ENCODE measurements around the gene CLSTN2.

Gene CLSTN2

GRCh38 chr3:139940622-139941021, 5.6 kb downstream of the CLSTN2 start:
- TF ChIP-seq CTCF (IDR thresholded peaks at IDR 0.05; ENCODE audit: insufficient read depth, low read depth, low read length, missing control alignments), result no peak
- no peak overlapping the region for H3K4me3 ChIP-seq (ENCODE audit: low read depth, low read length)
- no peak for DNase-seq (ENCODE audit: low read depth)

GRCh38 chr3:139941580-139941979, 6.6 kb downstream of the CLSTN2 start:
- no peak overlapping the region for H3K4me3 ChIP-seq (ENCODE audit: low read depth, low read length)
- no peak for TF ChIP-seq CTCF (IDR thresholded peaks at IDR 0.05; ENCODE audit: insufficient read depth, low read depth, low read length, missing control alignments)
- DNase-seq (ENCODE audit: low read depth), result no peak

GRCh38 chr3:139944256-139944910, 9.4 kb downstream of the CLSTN2 start:
- no peak for TF ChIP-seq CTCF (IDR thresholded peaks at IDR 0.05; ENCODE audit: insufficient read depth, low read depth, low read length, missing control alignments)
- no peak for DNase-seq (ENCODE audit: low read depth)
- no peak overlapping the region for H3K4me3 ChIP-seq (ENCODE audit: low read depth, low read length)

DNA sequence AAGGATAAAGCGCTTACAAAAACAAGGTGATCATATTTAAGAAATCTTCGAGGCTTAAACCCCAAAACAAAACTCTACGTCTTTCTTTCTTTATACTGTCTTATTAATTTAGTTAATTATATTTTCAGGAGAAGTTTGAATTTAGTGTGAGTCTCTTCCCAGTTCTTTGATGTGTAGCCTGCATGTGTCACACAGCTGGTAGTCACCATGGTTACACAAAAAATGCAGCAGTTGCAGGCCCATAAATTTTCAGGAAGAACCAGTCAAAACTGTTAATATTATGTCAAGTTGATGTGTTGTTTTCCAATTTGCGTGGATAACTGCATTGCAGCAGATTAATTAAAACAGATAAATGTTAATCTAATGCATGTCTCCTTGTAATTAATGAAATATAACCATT, 10.4 kb downstream of the CLSTN2 start:
- DNase-seq (ENCODE audit: low read depth), result no peak
- no peak for TF ChIP-seq CTCF (IDR thresholded peaks at IDR 0.05; ENCODE audit: insufficient read depth, low read depth, low read length, missing control alignments)
- no peak overlapping the region for H3K4me3 ChIP-seq (ENCODE audit: low read depth, low read length)

DNA sequence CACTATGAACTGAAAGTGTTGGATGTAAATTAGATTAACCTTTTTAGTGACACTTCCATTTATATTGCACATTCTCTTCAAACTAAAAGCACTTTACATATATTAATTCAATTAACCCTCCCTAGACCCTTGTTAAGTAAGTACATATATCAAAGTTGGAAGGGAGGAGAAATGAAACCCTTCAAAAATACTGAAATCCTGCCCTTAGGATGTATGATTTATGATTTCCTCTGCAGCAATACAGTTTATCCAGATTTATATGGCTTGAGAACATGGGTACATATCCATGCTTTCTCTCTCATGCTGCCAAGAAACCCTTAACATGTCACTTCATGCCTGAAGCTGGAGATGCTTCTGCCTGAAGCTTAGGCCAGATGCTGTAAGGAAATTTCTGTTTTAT, 11.0 kb downstream of the CLSTN2 start:
- no peak for TF ChIP-seq CTCF (IDR thresholded peaks at IDR 0.05; ENCODE audit: insufficient read depth, low read depth, low read length, missing control alignments)
- DNase-seq (ENCODE audit: low read depth), result no peak
- no peak overlapping the region for H3K4me3 ChIP-seq (ENCODE audit: low read depth, low read length)

DNA sequence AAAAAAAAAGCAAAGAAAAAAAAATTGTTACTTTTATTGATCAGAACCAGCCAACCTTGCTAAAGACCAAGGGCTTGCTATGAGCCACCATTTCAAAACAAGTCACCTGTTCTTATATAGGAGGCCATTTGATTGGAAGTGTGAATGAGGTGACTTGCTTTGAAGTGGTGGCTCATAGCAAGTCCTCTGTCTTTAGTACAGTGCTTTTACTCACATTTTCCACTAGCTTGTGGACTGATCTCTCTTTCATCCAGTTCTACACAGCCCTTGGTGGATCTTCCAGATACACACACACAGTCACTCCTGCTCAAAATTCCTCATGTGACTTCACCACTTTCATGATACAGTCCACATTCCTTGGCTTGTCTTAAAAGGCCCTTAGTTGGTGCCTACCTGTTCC, 13.5 kb downstream of the CLSTN2 start:
- TF ChIP-seq CTCF (IDR thresholded peaks at IDR 0.05; ENCODE audit: insufficient read depth, low read depth, low read length, missing control alignments), result no peak
- DNase-seq (ENCODE audit: low read depth), result no peak
- H3K4me3 ChIP-seq (ENCODE audit: low read depth, low read length), result no peak overlapping the region

DNA sequence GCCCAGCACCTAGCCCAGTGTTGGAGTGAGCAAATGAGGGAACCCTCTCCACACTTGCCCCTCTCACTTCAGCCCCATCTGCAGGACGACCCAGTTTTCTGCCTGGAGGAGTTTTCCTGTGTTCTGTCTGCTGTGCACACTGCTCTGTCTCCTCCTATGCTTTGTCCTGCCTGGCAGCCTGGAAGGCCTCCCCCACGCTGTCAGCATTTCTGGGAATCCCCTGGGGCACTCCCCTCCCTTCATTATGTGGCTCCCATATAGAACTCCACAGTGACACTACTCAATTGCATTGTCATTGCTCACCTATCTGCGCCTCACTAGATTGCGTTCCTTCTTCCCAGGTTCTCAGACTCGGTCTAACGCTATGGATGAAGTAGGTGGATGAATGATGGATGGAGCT, 13.9 kb downstream of the CLSTN2 start:
- TF ChIP-seq CTCF (IDR thresholded peaks at IDR 0.05; ENCODE audit: insufficient read depth, low read depth, low read length, missing control alignments), result no peak
- H3K4me3 ChIP-seq (ENCODE audit: low read depth, low read length), result no peak overlapping the region
- DNase-seq (ENCODE audit: low read depth), result no peak
